Stimulated activated CD4-positive, alpha-beta T cell treated with anti-CD3 and anti-CD28 coated beads, Interleukin-12 subunit alpha, Interleukin-12 subunit beta, amount 100 ng/mL, for 24 hours (primary cell): ENCODE measurements around the gene LONRF2.

ENCODE experiments used
- DNase-seq, 2 experiments: peaks; one replicate each; pipeline ENCODE4 v3.0.0-alpha.2; 2020; ENCODE audit warnings: low read depth in 2 of 2

LONRF2 gene

DNA sequence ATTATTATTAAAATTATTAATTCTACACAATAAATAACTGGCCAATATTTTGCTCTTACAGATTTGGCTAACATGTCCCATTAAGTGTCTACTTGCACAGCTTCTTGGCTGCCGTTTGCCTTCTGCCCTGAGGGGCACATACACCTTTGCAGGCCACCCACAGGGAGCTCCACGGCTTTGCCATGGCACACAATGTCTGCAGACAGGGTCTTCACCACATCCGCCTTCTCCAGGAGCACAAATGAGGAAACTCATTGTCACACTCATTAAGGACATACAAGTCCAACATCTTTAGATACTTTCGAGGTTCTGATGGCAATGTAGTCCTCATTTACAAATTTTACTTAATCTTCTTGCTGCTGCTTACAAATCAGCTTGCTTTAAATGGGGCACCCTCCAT lies 45.6 kb downstream of the LONRF2 start:
- no peak for DNase-seq

GRCh38 chr2:100275200-100275589 lies 47.1 kb downstream of the LONRF2 start:
- no peak for DNase-seq

DNA sequence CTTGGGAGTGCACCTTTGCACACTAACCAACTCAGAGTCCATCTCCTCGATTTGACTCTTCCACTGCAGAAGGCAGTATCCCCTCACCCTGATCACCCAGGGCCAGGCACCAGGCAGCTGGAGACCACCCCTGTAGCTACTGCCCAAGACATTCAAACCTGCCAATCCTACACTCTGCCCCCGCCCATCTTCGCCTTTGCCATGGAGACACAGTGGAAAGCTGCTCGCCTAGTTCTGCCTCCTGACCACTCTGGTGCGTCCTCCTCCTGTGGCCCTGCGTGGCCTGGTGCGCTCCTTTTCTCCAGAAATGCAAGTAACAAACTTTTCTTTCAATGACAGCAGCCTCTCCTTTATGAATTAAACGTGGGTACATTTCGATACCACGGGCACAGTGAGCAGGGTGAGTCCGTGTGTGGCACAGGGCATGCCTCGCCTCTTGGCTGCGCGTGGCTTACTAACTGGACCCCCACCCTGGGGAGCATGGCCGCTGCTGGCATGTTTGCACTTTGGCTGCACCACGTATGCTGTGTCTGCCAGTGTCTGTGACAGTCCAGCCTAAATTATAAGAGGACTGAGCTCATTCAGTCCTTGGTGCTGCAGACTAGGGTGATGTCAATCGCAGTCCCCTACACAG lies 47.6 kb downstream of the LONRF2 start:
- DNase-seq = no peak

DNA sequence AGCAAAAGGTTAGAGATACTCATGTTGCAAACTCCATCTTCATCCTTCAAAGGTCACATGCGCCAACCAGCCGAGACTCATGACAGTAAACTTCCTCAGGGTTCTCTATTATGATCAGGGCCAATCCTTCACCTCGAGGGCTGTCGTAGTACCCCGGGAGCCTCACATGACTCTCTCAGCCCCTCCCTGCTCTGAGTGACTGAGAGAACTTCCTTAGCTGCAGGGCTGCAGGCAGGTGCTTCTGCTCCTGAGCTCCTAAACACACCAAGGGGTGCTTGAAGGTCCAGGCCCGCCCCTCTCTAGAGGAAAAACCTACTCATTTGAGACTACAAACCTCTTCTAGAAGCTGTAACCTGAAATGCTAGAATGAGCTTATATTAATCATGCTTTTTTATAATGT lies 48.2 kb downstream of the LONRF2 start:
- DNase-seq = no peak

DNA sequence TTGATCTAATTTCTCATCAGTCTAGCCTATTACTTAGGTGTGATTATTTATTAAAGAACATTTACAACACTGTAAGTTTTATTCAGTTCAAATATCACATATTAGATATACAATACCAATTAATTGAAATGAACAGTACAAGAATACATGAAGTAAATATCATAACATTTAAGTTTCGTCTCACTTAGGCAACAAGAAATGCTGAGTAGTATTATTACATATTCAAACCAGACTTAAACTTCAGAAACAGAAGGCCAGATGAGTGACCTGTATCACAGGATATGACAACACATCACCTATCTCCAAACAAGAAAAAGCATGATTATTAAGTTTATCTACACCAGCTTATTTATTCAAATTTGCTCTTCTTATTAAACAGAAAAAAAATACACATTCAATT lies 48.9 kb downstream of the LONRF2 start:
- no peak for DNase-seq

- no peak for DNase-seq
Observed at GRCh38 chr2:100272841-100273329, 49.4 kb downstream of the LONRF2 start.

GRCh38 chr2:100271210-100271609 lies 51.1 kb downstream of the LONRF2 start:
- DNase-seq = no peak

GRCh38 chr2:100270381-100271146 lies 51.7 kb downstream of the LONRF2 start:
- DNase-seq = no peak

- no peak for DNase-seq
Observed at GRCh38 chr2:100269889-100270288, 52.4 kb downstream of the LONRF2 start.

DNA sequence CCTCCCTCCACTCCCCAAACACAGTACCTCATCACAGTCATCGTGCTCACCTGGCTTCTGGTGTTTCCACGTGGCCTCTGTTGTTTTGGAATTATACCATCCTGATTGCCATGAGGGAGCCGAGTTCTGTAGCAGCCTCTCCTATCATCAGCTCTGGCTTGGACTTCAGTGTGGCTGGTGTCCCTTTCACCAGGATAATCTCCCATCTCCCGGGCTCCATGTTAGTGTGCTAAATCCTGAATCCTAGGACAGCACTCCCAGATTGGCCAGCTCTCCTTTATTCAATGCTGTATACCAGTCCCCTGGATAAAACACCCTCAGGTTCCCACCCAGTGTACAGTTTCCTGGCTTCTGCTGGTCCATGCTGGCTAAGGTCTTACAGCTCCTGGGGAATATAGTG lies 53.3 kb downstream of the LONRF2 start:
- DNase-seq = no peak

- no peak for DNase-seq
Observed at GRCh38 chr2:100267751-100268150, 54.5 kb downstream of the LONRF2 start.

- DNase-seq = no peak
Observed at GRCh38 chr2:100266126-100266525, 56.2 kb downstream of the LONRF2 start.

DNA sequence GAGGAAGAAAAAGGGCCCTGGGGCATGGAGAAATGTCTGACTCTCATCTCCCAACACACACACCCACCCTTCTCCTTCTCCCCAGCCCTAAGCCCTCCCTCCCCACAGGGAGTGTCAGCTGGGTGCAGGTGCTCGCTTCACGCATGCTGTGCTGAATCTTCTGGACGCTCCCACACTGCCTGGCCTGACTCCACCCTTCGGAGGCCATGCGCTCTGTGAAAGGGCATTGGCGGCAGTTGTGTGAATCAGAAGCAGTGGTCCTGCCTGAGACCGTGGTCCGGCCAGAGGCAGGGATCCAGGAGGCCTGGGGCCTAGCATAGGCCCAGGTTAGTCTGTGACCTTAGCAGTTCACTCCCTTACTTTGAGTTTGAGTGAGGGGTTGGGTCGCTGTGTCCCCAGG lies 57.1 kb downstream of the LONRF2 start:
- no peak for DNase-seq

DNA sequence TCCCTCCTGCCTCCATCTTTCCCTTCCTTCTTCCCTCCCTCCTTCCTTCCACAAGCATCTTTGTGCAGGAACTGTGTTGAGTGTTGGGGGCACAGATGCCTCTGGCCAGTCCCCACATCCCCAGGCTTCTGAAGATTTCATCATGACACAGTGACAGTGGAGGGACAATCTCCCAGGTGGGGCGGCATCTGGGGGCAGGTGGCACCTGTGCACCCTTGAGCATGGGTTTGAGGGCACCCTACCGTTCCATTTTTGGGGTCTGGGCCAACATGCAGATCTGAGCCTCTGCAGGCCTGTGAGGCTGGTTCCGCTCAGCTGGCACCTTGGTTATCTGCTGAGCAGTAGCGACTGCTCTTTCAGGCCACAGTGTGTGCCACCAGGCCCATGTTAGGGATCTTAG lies 57.6 kb downstream of the LONRF2 start:
- no peak for DNase-seq

DNA sequence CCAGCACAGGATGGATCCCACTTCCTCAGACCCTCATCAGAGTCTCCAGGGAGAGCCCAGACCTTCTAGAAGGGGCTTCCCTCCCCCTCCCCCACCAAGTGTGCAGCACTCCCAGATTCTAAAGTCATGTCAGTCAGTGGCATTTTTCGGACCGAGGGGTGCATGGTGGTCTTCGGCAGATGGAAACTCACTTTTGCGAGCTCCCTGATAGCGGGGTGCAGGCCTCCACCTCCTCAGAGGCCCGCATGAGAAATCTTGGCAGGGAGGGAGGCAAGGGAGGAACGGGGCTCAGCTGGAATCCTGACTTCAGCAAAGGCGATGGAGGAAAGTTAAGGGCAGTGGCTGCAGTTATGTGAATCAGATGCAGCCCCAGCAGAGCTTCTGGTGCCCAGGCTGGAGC lies 58.2 kb downstream of the LONRF2 start:
- DNase-seq = no peak

DNA sequence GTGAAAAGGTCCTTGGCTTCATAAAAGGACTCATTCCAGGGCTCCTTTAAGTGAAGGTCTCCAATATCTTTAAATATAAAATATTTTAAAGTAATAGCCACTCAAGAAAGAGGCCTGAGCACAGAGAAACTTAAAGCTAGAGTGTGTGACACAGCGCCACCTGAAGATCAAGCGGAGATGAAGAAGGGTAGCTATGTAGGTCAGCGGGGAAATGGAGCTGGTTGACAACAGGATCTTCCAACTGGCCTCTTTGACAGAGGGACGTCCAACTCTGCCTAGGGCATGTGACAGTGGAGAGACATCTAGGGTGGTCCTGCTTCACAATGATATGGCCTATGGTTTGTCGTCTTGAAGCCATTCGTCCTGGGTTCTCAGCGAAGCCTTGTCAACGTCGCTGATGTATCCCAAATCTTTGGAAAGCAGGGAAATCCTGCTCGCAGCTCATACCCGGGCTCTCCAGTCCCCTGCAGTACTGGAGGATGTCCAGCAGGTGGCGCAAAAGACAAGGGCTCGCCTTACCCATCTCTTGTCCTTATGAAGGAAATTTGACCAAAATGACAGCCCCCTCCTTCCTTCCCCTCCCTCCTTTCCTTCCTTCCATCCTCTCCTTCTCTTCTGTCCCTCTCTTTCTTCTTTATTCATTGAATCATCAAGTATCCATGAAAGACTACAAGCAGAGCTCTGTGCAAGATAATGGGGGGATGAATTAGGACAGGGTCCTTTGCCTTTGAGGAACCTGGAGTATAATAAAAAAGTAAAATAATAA lies 59.6 kb downstream of the LONRF2 start:
- peak; percentile 23 to 55 for DNase-seq

- DNase-seq = no peak
Observed at GRCh38 chr2:100262046-100262445, 60.3 kb downstream of the LONRF2 start.

DNA sequence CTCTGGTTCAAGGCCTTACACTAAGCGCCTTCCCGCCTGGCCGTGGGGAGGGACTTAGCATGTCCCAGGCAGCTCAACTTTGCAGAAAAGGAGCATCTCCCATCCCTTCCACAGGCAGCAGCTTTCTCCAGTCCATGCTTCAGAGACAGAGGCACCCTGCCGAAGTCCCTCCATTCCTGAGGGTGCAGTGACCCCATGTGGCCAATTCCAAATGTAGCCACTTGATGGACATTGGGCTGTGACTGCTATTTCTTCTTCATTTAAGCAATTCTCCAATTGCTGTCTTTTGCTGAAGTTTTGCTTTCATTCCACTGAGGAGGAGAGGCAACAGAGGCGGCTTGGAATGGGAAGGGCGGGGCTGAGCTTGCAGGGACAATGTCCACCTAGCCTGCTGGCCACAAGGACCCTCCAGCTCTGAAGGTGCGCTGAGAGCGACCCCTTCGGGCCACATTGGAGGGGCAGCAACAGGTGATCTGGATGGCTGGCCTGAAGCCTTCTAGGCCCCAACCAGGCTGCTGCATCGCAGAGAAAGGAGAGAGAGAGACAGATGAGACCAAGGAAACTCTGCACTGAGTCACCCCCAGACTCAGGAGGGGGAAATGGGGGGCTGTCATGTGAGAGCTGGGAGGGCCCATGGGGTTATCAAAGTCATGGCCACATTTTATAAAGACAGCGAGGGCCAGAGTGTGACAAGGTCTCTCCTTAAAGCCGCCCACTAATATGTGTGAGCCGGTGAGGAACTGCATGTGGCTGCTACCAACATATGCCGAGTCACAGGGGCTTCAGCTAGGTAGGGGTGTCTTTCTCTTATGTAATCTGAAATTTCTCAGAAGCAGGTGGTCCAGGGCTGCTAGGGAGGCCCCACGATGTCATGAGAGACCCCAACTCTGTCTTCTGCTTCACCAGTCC lies 61.3 kb downstream of the LONRF2 start:
- peak in 1 of 2 experiments; percentile 7 for DNase-seq

- no peak for DNase-seq
Observed at GRCh38 chr2:100259106-100259505, 63.2 kb downstream of the LONRF2 start.

DNA sequence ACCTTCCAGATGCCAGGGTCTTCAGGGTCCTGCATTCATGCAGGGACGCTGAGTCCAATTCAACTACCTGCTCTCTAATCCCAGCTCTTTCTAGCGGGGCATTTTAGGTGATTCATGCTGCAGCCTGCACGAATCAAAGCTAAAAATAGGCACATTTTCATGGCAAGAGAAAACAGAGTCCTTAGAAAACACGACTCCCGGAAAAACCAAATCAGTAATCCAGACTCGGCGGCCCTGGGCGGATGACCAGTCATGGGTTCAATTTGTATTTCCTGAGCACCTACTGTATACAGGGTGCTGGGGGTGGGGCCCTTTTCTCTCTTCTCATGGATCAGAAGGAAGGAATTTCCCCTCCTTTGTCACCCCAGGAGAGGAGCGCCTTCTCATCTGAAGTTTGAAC lies 64.4 kb downstream of the LONRF2 start:
- DNase-seq = no peak

DNA sequence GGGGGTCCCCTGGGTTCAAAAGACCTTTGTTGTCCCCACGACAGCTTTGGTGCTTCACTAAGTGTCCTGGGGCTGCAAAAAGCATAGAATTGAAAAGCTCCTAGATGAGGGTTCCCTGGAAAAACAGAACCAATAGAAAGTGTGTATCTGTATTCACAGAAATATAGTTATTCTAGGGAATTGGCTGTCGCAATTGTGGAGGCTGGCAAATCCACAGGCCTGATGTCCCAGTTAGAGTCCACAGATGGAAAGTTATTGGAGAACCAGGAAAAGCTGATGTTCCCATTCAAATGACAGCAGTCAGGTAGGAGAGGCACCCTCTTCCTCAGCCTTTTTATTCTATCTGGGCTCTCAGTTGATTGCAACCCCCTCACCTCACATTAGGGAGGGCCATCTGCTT lies 65.5 kb downstream of the LONRF2 start:
- DNase-seq = no peak

GRCh38 chr2:100256416-100256815 lies 65.9 kb downstream of the LONRF2 start:
- DNase-seq = no peak
